GM12878 (cell line): ENCODE data around the gene NPHS1.

ENCODE experiments used
- ETV6 ChIP-seq, 2 experiments: fragments of 450-650 bp in 1 of 2; IDR thresholded peaks in 1 of 2; conservative IDR thresholded peaks in 1 of 2; 2 replicates each; pipeline ENCODE4 v1.6.1; 2014; ENCODE audit warnings: antibody characterized with exemption in 1 of 2, borderline replicate concordance in 1 of 2, low read depth in 1 of 2, mild to moderate bottlenecking in 1 of 2, moderate library complexity in 1 of 2
- HDGF ChIP-seq: fragments of 450-650 bp; IDR thresholded peaks from 2 replicates; pipeline ENCODE4 v1.6.1; 2016; ENCODE audit warnings: antibody characterized with exemption
- KDM1A ChIP-seq: fragments of 200-600 bp; sonication (generic); IDR thresholded peaks from 2 replicates; pipeline ENCODE4 v1.6.1; 2016; ENCODE audit warnings: borderline replicate concordance
- POLR2A ChIP-seq: IDR thresholded peaks from 2 replicates; pipeline ENCODE4 v1.6.1; 2011; ENCODE audit warnings: low read depth, mild to moderate bottlenecking, low read length
- POLR2AphosphoS5 ChIP-seq: IDR thresholded peaks from 2 replicates; pipeline ENCODE4 v1.6.1; 2011; ENCODE audit warnings: mild to moderate bottlenecking, low read length, inconsistent platforms
- PRDM15 ChIP-seq: fragments of 450-650 bp; formaldehyde crosslinking; IDR thresholded peaks from 2 replicates; pipeline ENCODE4 v1.4.0; 2020; ENCODE audit warnings: mild to moderate bottlenecking, moderate library complexity
- SIN3A ChIP-seq: IDR thresholded peaks from 2 replicates; pipeline ENCODE4 v1.6.1; 2012; ENCODE audit warnings: low read depth, low read length, improper control_type of control experiment
- SMAD1 ChIP-seq: fragments of 450-650 bp; IDR thresholded peaks from 2 replicates; pipeline ENCODE4 v1.6.1; 2018; ENCODE audit warnings: mild to moderate bottlenecking, low read depth; ENCODE audit not compliant: partially characterized antibody
- ZNF217 ChIP-seq: fragments of 450-650 bp; IDR thresholded peaks from 2 replicates; pipeline ENCODE4 v1.6.1; 2017; ENCODE audit warnings: antibody characterized with exemption, mild to moderate bottlenecking
- TF ChIP-seq, protein P1 (sequence below): IDR thresholded peaks from 2 replicates; pipeline ENCODE4 v1.6.1; 2012; ENCODE audit warnings: low read depth, low read length, improper control_type of control experiment
- TF ChIP-seq, protein P2 (sequence below), 3 experiments: IDR thresholded peaks in 2 of 3; conservative IDR thresholded peaks in 1 of 3; 2 replicates each; pipeline ENCODE4 v1.5.1; 2011; ENCODE audit warnings: low read depth in 3 of 3, low read length in 3 of 3, mild to moderate bottlenecking in 3 of 3, control low read depth in 2 of 3, moderate library complexity in 2 of 3, inconsistent platforms in 1 of 3, mixed read lengths in 1 of 3; ENCODE audit not compliant: control insufficient read depth in 2 of 3, insufficient read depth in 1 of 3; ENCODE audit errors: extremely low read depth in 1 of 3
- TF ChIP-seq, protein P3 (sequence below): IDR thresholded peaks from 2 replicates; pipeline ENCODE4 v1.6.1; 2011; ENCODE audit warnings: borderline replicate concordance, low read depth, mild to moderate bottlenecking, moderate library complexity, mixed read lengths, low read length; ENCODE audit not compliant: insufficient read depth; ENCODE audit errors: extremely low read length

- TF ChIP-seq, protein P1, sequence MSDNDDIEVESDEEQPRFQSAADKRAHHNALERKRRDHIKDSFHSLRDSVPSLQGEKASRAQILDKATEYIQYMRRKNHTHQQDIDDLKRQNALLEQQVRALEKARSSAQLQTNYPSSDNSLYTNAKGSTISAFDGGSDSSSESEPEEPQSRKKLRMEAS, result no peak
- TF ChIP-seq, protein P2, sequence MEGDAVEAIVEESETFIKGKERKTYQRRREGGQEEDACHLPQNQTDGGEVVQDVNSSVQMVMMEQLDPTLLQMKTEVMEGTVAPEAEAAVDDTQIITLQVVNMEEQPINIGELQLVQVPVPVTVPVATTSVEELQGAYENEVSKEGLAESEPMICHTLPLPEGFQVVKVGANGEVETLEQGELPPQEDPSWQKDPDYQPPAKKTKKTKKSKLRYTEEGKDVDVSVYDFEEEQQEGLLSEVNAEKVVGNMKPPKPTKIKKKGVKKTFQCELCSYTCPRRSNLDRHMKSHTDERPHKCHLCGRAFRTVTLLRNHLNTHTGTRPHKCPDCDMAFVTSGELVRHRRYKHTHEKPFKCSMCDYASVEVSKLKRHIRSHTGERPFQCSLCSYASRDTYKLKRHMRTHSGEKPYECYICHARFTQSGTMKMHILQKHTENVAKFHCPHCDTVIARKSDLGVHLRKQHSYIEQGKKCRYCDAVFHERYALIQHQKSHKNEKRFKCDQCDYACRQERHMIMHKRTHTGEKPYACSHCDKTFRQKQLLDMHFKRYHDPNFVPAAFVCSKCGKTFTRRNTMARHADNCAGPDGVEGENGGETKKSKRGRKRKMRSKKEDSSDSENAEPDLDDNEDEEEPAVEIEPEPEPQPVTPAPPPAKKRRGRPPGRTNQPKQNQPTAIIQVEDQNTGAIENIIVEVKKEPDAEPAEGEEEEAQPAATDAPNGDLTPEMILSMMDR (IDR thresholded peaks at IDR 0.05 in 2 of 3, conservative IDR thresholded peaks at IDR 0.05 in 1 of 3; ENCODE audit: control insufficient read depth in 2 of 3, extremely low read depth in 1 of 3, insufficient read depth in 1 of 3, low read depth in 3 of 3, low read length in 3 of 3), result no peak
- no peak for TF ChIP-seq ETV6 (conservative IDR thresholded peaks at IDR 0.05 in 1 of 2, IDR thresholded peaks at IDR 0.05 in 1 of 2; ENCODE audit: borderline replicate concordance in 1 of 2, low read depth in 1 of 2)
- TF ChIP-seq KDM1A, result no peak
- TF ChIP-seq SMAD1, result no peak
- no peak for TF ChIP-seq PRDM15
- no peak for TF ChIP-seq HDGF
- TF ChIP-seq SIN3A, result no peak
- TF ChIP-seq POLR2A, result no peak
- TF ChIP-seq, protein P3, sequence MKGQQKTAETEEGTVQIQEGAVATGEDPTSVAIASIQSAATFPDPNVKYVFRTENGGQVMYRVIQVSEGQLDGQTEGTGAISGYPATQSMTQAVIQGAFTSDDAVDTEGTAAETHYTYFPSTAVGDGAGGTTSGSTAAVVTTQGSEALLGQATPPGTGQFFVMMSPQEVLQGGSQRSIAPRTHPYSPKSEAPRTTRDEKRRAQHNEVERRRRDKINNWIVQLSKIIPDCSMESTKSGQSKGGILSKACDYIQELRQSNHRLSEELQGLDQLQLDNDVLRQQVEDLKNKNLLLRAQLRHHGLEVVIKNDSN, result no peak
- no peak for TF ChIP-seq ZNF217
- TF ChIP-seq POLR2AphosphoS5, result no peak
These were observed 8.4 kb downstream of the NPHS1 start for GRCh38 chr19:35843676-35844481.
